HepG2 (cell line): Measurements from ENCODE around the gene BLMH. TPM values are rescaled to one million over a fixed set of nuclear protein-coding genes. Genes with fewer than 3 reads are reported as not detected.

Source experiments
- AGO1 ChIP-seq: fragments of 200-400 bp; formaldehyde crosslinking; IDR thresholded peaks from 2 replicates; pipeline ENCODE4 v1.6.1; 2017; ENCODE audit warnings: mild to moderate bottlenecking, low read depth, low read length, moderate library complexity; ENCODE audit not compliant: poor library complexity, severe bottlenecking
- ARNT2 ChIP-seq: sonication (generic); formaldehyde crosslinking; IDR thresholded peaks from 2 replicates; pipeline ENCODE4 v1.8.0; 2022; ENCODE audit warnings: mild to moderate bottlenecking, low read depth, missing genetic modification reagents, moderate library complexity
- ASH2L ChIP-seq: fragments of 300-600, 200-600 bp; sonication (generic); IDR thresholded peaks from 2 replicates; pipeline ENCODE4 v1.7.0; 2017; ENCODE audit warnings: low read depth, mild to moderate bottlenecking, moderate library complexity, mixed read lengths, low read length; ENCODE audit not compliant: insufficient read length
- CEBPB ChIP-seq: IDR thresholded peaks from 2 replicates; pipeline ENCODE4 v1.6.1; 2011; ENCODE audit warnings: low read depth, low read length, improper control_type of control experiment, borderline replicate concordance
- EHMT2 ChIP-seq: fragments of 200-600 bp; sonication (generic); IDR thresholded peaks from 2 replicates; pipeline ENCODE4 v1.7.0; 2017; ENCODE audit warnings: antibody characterized with exemption, low read depth, low read length, borderline replicate concordance
- ETV6 ChIP-seq: sonication (generic); formaldehyde crosslinking; conservative IDR thresholded peaks from 2 replicates; pipeline ENCODE4 v1.4.0; 2020; ENCODE audit warnings: missing genetic modification reagents
- JARID2 ChIP-seq: sonication (generic); formaldehyde crosslinking; IDR thresholded peaks from 2 replicates; pipeline ENCODE4 v1.8.1; 2023; ENCODE audit warnings: missing genetic modification reagents, inconsistent platforms; ENCODE audit not compliant: insufficient replicate concordance
- KDM1A ChIP-seq: IDR thresholded peaks from 2 replicates; pipeline ENCODE4 v1.6.1; 2016; ENCODE audit warnings: missing compliant biosample characterization
- KDM2A ChIP-seq: sonication (generic); formaldehyde crosslinking; IDR thresholded peaks from 2 replicates; pipeline ENCODE4 v1.4.0; 2020; ENCODE audit warnings: low read depth, missing genetic modification reagents, borderline replicate concordance
- NKX3-1 ChIP-seq: sonication (generic); formaldehyde crosslinking; IDR thresholded peaks from 2 replicates; pipeline ENCODE4 v1.5.0; 2020; ENCODE audit warnings: missing genetic modification reagents
- PTBP1 ChIP-seq: fragments of 200-400 bp; formaldehyde crosslinking; IDR thresholded peaks from 2 replicates; pipeline ENCODE4 v1.6.1; 2018; ENCODE audit warnings: low read length, low read depth; ENCODE audit not compliant: poor library complexity, severe bottlenecking
- SIX1 ChIP-seq: sonication (generic); formaldehyde crosslinking; IDR thresholded peaks from 2 replicates; pipeline ENCODE4 v1.4.0; 2020; ENCODE audit warnings: missing genetic modification reagents, borderline replicate concordance
- SMAD1 ChIP-seq: sonication (generic); formaldehyde crosslinking; IDR thresholded peaks from 2 replicates; pipeline ENCODE4 v1.4.0; 2020; ENCODE audit warnings: missing genetic modification reagents, low read depth, mild to moderate bottlenecking, borderline replicate concordance
- ZKSCAN8 ChIP-seq: IDR thresholded peaks from 2 replicates; pipeline ENCODE4 v1.6.1; 2016; ENCODE audit warnings: borderline replicate concordance, missing genetic modification reagents, missing compliant biosample characterization
- ZNF230 ChIP-seq: sonication (generic); formaldehyde crosslinking; IDR thresholded peaks from 2 replicates; pipeline ENCODE4 v1.4.0; 2020; ENCODE audit warnings: mild to moderate bottlenecking, missing genetic modification reagents
- ZNF484 ChIP-seq: sonication (generic); formaldehyde crosslinking; IDR thresholded peaks from 2 replicates; pipeline ENCODE4 v1.5.1; 2020; ENCODE audit warnings: mild to moderate bottlenecking, low read depth, missing genetic modification reagents, borderline replicate concordance
- ZNF883 ChIP-seq: sonication (generic); formaldehyde crosslinking; IDR thresholded peaks from 2 replicates; pipeline ENCODE4 v1.5.1; 2020; ENCODE audit warnings: mild to moderate bottlenecking, missing genetic modification reagents; ENCODE audit errors: not compliant biosample characterization
- ZZZ3 ChIP-seq: sonication (generic); formaldehyde crosslinking; IDR thresholded peaks from 2 replicates; pipeline ENCODE4 v1.4.0; 2020; ENCODE audit warnings: missing genetic modification reagents, mild to moderate bottlenecking, borderline replicate concordance
- polyA plus RNA-seq, 8 experiments: library from polyadenylated mRNA; depleted of rRNA in 3 of 8; stranded (reverse) in 7 of 8; unstranded in 1 of 8; fragments of >200 nt; fragmentation: Illumina TruSeq in 4 of 8; extraction: Trizol in 4 of 8; gene quantifications; 2 replicates each; pipeline versions ENCODE4 v1.2.1 to v1.2.3, GENCODE V29; 2011 to 2016; ENCODE audit warnings: low read depth in 4 of 8, missing spikeins in 1 of 8, mixed read lengths in 1 of 8; ENCODE audit not compliant: insufficient read depth in 1 of 8
- total RNA-seq, 5 experiments: library from RNA; depleted of rRNA; stranded (reverse); fragments of >200 nt; fragmentation: Illumina TruSeq; extraction: Trizol; gene quantifications; 2 replicates each; pipeline ENCODE4 v1.2.3, GENCODE V29; 2016; ENCODE audit warnings: low read depth in 1 of 5
- TF ChIP-seq, protein P1 (sequence below): sonication (generic); formaldehyde crosslinking; IDR thresholded peaks from 2 replicates; pipeline ENCODE4 v1.4.0; 2020; ENCODE audit warnings: low read depth, mild to moderate bottlenecking, missing genetic modification reagents
- TF ChIP-seq, protein P2 (sequence below): sonication (generic); formaldehyde crosslinking; IDR thresholded peaks from 2 replicates; pipeline ENCODE4 v1.8.0; 2022; ENCODE audit warnings: mild to moderate bottlenecking, missing genetic modification reagents, moderate library complexity
- TF ChIP-seq, protein P3 (sequence below): IDR thresholded peaks from 2 replicates; pipeline ENCODE4 v1.6.1; 2016
- TF ChIP-seq, protein P4 (sequence below): sonication (generic); formaldehyde crosslinking; IDR thresholded peaks from 2 replicates; pipeline ENCODE4 v1.8.1; 2022; ENCODE audit warnings: low read depth, mild to moderate bottlenecking, missing genetic modification reagents

The BLMH gene
- total and polyA plus RNA-seq, 2 of the 13 experiments (the other 11 are each of a cell fraction or from before 2014, with no cell fraction given): 12.1 to 41.0 TPM

DNA sequence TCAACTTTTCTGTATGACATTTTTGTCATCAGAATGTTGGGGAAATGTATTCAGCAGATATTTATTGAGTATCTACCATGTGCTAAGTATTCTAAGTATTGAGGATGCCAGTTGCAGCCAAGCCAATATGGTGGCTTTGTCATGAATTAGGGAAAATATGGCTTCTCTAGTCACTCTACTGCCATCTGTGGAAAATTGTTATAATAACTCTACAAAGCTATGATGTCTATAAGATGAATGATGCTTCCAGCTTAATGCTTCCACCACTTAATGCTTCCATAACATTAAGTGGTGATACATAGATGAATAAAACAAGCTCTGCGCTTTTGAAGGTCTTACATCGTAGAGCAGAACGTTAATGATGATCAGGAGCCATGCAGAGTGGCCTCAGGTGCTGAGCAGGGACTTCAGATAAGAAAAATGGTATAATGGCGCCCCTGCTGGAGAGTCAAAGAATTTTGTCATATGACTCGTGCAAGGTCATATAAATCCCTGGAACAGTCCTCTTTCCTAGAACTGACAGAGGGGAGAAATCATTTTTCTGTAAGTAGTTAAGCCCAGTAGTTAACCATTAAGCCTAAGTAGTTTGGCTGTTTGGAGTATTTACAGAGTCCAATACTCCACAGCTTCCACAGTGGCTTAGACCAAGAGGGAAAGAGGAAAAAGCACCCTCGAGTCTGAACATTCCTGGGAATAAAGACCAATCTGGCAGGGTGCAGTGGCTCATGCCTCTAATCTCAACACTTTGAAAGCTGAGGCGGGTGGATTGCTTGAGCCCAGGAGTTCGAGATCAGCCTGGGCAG, 44.8 kb upstream of the BLMH start (continued):
- TF ChIP-seq, protein P1, sequence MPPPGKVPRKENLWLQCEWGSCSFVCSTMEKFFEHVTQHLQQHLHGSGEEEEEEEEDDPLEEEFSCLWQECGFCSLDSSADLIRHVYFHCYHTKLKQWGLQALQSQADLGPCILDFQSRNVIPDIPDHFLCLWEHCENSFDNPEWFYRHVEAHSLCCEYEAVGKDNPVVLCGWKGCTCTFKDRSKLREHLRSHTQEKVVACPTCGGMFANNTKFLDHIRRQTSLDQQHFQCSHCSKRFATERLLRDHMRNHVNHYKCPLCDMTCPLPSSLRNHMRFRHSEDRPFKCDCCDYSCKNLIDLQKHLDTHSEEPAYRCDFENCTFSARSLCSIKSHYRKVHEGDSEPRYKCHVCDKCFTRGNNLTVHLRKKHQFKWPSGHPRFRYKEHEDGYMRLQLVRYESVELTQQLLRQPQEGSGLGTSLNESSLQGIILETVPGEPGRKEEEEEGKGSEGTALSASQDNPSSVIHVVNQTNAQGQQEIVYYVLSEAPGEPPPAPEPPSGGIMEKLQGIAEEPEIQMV (CRISPR knock-in tag): no peak
- TF ChIP-seq ARNT2: no peak
- TF ChIP-seq KDM2A: peak; percentile 13; the same call in 1 of the 2 replicates
- no peak for TF ChIP-seq CEBPB
- no peak for TF ChIP-seq SMAD1 (CRISPR knock-in tag)
- TF ChIP-seq ZZZ3 (CRISPR knock-in tag): no peak
- no peak for TF ChIP-seq JARID2 (CRISPR knock-in tag)
- TF ChIP-seq SIX1 (CRISPR knock-in tag): peak; percentile 36; the same call in 1 of the 2 replicates
- TF ChIP-seq, protein P2, sequence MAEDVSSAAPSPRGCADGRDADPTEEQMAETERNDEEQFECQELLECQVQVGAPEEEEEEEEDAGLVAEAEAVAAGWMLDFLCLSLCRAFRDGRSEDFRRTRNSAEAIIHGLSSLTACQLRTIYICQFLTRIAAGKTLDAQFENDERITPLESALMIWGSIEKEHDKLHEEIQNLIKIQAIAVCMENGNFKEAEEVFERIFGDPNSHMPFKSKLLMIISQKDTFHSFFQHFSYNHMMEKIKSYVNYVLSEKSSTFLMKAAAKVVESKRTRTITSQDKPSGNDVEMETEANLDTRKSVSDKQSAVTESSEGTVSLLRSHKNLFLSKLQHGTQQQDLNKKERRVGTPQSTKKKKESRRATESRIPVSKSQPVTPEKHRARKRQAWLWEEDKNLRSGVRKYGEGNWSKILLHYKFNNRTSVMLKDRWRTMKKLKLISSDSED (CRISPR knock-in tag): no peak
- TF ChIP-seq KDM1A (CRISPR knock-in tag): no peak
- peak; percentile 74 for TF ChIP-seq EHMT2
- TF ChIP-seq ZKSCAN8 (CRISPR knock-in tag): peak; percentile 53; the same call in 1 of the 2 replicates
- TF ChIP-seq, protein P3, sequence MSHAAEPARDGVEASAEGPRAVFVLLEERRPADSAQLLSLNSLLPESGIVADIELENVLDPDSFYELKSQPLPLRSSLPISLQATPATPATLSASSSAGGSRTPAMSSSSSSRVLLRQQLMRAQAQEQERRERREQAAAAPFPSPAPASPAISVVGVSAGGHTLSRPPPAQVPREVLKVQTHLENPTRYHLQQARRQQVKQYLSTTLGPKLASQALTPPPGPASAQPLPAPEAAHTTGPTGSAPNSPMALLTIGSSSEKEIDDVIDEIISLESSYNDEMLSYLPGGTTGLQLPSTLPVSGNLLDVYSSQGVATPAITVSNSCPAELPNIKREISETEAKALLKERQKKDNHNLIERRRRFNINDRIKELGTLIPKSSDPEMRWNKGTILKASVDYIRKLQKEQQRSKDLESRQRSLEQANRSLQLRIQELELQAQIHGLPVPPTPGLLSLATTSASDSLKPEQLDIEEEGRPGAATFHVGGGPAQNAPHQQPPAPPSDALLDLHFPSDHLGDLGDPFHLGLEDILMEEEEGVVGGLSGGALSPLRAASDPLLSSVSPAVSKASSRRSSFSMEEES (CRISPR knock-in tag): peak; percentile 98
- TF ChIP-seq ETV6: no peak
- TF ChIP-seq PTBP1: no peak
- no peak for TF ChIP-seq ZNF883
- 0 out of 2 replicates have a peak, but pooled peaks have one; percentile 44 for TF ChIP-seq NKX3-1
- no peak for TF ChIP-seq ZNF230
- no peak for TF ChIP-seq AGO1
- TF ChIP-seq ASH2L: no peak
- TF ChIP-seq ZNF484 (CRISPR knock-in tag): no peak
- TF ChIP-seq, protein P4, sequence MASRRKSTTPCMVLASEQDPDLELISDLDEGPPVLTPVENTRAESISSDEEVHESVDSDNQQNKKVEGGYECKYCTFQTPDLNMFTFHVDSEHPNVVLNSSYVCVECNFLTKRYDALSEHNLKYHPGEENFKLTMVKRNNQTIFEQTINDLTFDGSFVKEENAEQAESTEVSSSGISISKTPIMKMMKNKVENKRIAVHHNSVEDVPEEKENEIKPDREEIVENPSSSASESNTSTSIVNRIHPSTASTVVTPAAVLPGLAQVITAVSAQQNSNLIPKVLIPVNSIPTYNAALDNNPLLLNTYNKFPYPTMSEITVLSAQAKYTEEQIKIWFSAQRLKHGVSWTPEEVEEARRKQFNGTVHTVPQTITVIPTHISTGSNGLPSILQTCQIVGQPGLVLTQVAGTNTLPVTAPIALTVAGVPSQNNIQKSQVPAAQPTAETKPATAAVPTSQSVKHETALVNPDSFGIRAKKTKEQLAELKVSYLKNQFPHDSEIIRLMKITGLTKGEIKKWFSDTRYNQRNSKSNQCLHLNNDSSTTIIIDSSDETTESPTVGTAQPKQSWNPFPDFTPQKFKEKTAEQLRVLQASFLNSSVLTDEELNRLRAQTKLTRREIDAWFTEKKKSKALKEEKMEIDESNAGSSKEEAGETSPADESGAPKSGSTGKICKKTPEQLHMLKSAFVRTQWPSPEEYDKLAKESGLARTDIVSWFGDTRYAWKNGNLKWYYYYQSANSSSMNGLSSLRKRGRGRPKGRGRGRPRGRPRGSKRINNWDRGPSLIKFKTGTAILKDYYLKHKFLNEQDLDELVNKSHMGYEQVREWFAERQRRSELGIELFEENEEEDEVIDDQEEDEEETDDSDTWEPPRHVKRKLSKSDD (CRISPR knock-in tag): no peak
